Esophagus mucosa (tissue), 1 donor: ENCODE results near the gene SMIM1. TPM values are rescaled to one million over a fixed set of nuclear protein-coding genes. Genes with fewer than 3 reads are reported as not detected.

Experiments
- ATAC-seq: fragments of 200-7000 bp; cut with Tn5 transposase; one replicate; pipeline ENCODE4 v1.9.1; 2020
- total RNA-seq: library from RNA; stranded (reverse); gene quantifications from one replicate; pipeline ENCODE4 v1.2.4, GENCODE V29; 2023
- donor health status: DM: yes; HTN: yes; CAD: no.

SMIM1 gene
- total RNA-seq, 1 donor from 2014 or later, result 1.5 TPM

- peak; percentile 39 for ATAC-seq
Observed at GRCh38 chr1:3822421-3822820, 49.9 kb downstream of the SMIM1 start.

DNA sequence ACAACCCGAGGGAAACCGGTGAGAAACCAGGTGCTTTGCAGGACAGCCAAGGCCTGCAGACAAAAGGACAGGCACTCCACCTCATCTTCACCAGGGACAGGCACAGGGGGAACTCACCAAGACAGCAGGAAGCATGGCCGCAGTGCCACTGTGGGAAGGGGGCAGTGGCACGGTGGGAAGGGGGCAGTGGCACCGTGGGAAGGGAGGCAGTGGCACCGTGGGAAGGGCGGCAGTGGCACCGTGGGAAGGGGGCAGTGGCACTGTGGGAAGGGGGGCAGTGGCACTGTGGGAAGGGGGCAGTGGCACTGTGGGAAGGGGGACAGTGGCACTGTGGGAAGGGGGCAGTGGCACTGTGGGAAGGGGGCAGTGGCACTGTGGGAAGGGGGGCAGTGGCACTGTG lies 52.1 kb downstream of the SMIM1 start:
- ATAC-seq, result no peak

DNA sequence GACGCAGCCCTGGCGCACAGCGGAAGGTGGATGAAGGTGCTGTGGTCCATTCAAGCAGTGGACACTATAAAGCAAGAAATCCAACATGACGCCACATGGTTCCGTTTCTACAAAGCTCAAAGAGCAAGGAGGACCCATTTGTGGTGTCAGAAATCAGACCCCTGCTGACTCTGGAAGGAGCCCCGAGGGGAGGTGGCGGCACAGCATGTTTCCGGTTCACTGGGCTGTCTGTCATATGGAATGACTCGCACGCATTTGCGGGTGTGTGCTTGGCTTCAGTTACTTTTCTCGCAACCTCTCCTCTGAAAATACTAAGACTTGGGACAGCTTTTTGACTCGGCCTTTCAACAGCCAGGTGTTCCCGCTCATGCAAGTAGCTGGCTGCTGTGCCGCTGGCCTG lies 52.8 kb downstream of the SMIM1 start:
- ATAC-seq, result no peak

Other genes starting within 250 kb of the SMIM1 start
- 12.5 TPM for gene MEGF6, start 161.2 kb upstream of the SMIM1 start, total RNA-seq
- gene TPRG1L, start 147.7 kb upstream of the SMIM1 start, total RNA-seq, result 40.3 TPM
- gene WRAP73, start 122.6 kb upstream of the SMIM1 start, total RNA-seq, result 13.9 TPM
- 5.2 TPM for gene TP73, start 120.2 kb upstream of the SMIM1 start, total RNA-seq
- not detected for gene CCDC27, start 20.3 kb upstream of the SMIM1 start, total RNA-seq
- 38.6 TPM for gene LRRC47, start 23.7 kb downstream of the SMIM1 start, total RNA-seq
- 27.8 TPM for gene CEP104, start 84.5 kb downstream of the SMIM1 start, total RNA-seq
- gene DFFB, start 84.7 kb downstream of the SMIM1 start, total RNA-seq, result 2.4 TPM
- 11.5 TPM for gene C1orf174, start 127.5 kb downstream of the SMIM1 start, total RNA-seq